Effector CD4-positive, alpha-beta T cell (primary cell): ENCODE measurements around the gene KLHDC1.

Source experiments
- DNase-seq: peaks from one replicate; pipeline ENCODE4 v3.0.0-alpha.2; 2020

Gene KLHDC1

GRCh38 chr14:49792618-49793017 lies 99.7 kb downstream of the KLHDC1 start:
- DNase-seq: no peak

DNA sequence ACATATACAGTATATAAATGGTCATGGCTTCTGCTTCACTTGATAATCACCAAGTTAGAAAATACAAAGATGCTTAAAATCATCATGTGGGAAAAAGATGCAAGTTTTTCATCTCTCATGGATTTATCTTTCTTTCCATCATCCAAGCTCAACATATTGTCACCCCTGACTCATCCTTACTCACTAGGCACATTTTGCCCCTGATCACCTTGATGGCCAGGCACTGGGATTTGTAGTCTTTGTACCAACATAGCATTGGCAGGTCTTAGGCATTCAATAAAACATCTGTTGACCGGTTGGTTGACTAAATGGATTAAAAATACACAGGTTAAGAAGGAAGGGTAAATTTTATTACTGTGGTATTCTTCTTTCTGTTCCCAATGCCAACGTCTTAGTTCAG lies 103.1 kb downstream of the KLHDC1 start:
- no peak for DNase-seq
